Measurements from ENCODE around the gene ADA. TPM values are rescaled to one million over a fixed set of nuclear protein-coding genes. Genes with fewer than 3 reads are reported as not detected.

The ADA gene
- polyA plus RNA-seq, 3 donors, result 4.9 to 6.3 (median 5.2) TPM

DNA sequence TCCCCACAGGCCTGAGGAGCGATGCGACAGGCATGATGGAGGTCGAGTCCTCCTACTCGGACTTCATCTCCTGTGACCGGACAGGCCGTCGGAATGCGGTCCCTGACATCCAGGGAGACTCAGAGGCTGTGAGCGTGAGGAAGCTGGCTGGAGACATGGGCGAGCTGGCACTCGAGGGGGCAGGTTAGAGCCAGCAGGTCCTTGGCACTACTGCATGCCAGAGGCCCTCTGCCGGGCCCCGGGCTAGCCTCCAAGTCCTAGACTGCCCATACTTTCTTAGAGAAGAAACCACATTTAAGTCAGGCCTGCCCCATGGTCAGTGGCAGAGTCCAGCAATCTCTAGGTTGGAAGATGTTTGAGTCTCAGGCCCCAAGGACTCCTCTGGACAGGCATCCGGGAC lies 37.0 kb downstream of the ADA start:
- no peak for DNase-seq (ENCODE audit: extremely low read depth in 1 of 11, low read depth in 9 of 11, low spot score in 4 of 11)

DNA sequence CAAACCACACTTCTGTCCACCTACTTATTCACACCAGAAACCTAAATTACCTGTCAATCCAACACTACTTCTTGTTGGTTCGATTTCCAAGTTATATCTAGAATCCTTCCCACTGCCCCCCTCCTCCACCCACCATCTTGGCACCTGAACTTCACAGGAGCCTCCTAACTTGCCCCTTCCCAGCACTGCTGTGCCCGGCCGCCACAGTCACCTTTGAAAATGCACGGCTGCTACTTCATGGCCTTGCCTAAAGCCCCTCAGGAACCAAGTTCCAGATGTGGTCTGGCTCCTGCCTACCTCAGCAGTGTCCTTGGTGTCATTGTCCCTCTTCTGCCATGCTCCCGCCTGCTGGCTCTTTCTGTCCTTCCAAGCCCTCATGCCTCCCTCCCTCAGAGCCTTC lies 37.9 kb downstream of the ADA start:
- no peak for DNase-seq (ENCODE audit: extremely low read depth in 1 of 11, low read depth in 9 of 11, low spot score in 4 of 11)

DNA sequence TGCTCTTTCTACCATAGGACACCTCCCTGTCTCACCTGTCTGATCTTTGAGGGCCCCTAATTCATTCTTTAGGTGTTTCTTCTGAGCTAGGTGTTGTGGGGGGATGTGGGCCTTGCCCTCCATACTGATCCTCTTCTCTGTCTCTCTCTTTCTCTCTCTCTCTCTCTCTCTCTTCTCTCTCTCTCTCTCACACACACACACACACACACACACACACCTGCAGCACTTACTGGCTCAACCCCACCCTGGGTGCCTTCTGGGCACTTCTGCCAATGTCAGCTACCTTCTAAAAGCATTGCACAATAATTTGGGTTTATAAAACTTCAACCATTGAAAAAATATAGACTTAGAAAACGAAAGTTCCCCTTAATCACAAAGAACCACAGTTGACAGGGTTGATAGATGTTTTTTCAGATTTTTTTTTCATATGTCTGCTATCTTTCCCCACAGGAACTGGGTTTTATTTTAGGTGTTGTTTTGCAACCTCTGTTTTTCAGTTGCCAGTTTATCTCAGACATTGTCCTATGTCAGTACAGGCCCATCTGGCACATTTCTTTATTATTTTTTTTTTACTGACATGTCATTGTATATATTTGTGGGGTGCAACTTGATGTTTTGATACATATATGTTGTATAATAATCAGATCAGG lies 41.1 kb downstream of the ADA start:
- no peak for DNase-seq (ENCODE audit: extremely low read depth in 1 of 11, low read depth in 9 of 11, low spot score in 4 of 11)

DNA sequence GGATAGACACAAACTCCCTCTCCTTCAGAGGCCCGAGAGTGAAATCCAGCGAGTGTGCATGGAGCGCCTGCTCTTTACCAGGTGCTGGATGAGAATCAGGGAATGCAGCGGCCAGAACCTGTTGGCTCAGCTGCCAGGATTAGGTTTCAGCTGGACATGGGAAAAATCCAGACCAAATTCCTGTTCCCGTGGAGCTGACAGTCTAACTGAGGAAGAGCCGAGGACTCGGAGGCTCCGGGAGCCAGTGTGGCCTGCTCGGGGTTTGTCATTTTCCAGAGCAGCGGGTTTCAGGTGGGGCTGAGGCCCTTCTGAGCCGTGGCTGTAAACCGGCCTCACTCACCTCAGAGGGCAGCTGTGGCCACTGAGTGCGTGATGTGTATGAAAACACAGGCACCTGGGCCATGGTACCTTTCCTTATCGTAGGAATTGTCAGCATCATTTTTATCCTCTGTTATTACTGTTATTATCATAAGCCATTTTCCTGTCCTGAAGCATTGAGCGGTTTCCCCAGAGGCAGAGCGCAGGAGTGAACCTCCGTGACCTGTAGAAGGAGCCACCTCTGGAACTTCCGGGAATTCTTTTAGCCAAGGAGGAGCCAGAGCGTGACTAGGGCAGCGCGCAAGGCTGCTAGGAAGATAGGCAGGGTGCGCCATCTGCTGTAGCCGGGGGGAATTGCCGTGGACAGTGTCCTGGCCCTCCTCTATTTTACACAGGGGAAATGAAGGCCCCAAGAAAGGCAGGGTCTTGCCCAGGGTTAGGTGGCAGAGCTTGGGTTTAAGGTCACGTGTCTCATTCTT lies 41.8 kb downstream of the ADA start:
- peak; percentile 64 to 87 (median 78) for DNase-seq (ENCODE audit: extremely low read depth in 1 of 11, low read depth in 9 of 11, low spot score in 4 of 11)

DNA sequence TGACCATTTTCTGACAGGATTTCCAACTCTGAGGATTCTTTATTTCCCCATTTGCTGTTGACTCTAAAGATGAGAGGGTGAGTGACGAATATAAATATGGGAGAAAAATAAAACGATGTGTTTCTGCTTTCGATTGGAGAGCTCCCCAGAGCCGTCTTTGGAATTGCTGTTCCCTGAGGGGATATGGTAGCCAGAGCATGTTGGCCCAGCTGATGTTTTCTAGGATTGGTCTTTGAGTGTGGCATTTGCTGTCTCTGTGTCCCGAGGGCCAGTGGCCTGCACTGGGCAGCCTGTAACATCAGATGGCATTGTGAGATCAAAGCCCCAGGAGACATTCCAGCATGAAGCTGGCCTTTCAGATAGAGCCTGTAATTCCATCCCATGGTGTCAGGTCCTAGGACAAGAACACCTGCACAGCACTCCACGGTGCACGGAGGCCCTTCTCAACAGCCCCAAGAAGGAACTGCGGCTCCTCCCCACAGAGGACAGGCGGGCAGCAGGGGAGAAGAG lies 42.4 kb downstream of the ADA start:
- no peak for DNase-seq (ENCODE audit: extremely low read depth in 1 of 11, low read depth in 9 of 11, low spot score in 4 of 11)

DNA sequence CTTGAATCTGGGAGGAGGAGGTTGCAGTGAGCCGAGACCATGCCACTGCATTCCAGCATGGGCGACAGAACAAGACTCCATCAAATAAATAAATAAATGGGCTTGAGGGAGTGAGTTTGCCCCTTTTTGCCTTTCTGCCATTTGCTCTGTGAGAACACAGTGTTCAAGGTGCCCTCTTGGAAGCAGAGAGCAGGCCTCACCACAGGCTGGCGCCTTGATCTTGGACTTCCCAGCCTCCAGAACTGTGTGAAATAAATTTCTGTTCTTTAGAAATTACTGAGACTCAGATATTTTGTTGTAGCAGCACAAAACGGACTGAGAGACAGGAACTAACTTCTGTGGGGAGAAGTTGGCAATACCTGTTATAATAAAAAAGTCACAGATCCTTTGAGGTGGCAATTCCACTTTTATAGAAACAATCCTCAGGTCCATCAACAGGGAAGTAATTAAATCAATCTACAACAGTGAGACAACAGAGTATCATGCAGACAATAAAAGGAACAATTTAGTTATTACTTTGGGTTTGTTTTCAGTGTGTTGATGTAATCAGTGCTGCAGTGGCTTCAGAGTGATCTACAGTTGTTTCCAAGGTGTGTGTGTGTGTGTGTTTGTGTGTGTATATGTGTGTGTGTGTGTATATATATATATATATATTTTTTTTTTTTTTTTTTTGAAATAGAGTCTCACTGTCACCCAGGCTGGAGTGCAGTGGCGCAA lies 44.6 kb downstream of the ADA start:
- no peak for DNase-seq (ENCODE audit: extremely low read depth in 1 of 11, low read depth in 9 of 11, low spot score in 4 of 11)

DNA sequence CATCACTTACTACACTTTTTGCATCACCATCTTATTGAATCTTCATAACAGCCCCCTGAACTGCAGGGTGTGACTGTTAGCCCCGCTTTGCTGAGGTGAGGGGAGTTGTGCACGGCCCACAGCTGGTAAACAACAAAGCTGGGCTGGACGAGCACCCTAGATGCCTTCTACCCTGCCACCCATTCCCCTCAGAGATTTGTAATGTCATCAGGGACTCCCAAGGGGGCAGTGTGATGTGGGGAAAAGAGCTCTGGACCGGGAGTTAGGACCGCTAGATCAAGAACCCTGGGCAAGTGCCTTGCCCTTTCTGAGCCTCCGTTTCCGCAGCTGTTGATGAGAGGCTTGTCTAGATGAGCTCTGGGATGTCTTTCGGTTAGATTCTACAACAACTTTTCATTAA lies 48.2 kb downstream of the ADA start:
- DNase-seq (ENCODE audit: extremely low read depth in 1 of 11, low read depth in 9 of 11, low spot score in 4 of 11), result no peak

DNA sequence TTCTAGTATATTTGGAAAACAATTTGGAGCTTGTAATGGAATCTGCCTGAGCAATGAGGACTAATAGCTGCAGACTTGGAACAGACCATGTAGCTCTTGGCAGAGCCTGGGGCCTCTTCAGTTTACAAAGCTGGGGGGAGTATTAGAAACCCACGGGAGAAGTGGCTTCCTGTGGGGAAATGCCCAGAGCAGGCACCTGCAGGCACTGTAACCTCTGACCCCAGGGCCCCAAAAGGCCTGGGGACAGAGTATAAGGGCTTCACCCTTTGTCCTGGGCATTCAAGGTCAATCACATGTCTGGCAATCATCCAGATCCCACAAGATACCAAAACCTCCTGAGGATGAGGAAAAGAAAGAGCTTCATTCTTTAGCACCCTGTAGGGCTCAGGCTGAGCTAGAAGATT lies 49.7 kb downstream of the ADA start:
- peak in 9 of 11 donors; percentile 57 to 83 (median 67) for DNase-seq (ENCODE audit: extremely low read depth in 1 of 11, low read depth in 9 of 11, low spot score in 4 of 11)

DNA sequence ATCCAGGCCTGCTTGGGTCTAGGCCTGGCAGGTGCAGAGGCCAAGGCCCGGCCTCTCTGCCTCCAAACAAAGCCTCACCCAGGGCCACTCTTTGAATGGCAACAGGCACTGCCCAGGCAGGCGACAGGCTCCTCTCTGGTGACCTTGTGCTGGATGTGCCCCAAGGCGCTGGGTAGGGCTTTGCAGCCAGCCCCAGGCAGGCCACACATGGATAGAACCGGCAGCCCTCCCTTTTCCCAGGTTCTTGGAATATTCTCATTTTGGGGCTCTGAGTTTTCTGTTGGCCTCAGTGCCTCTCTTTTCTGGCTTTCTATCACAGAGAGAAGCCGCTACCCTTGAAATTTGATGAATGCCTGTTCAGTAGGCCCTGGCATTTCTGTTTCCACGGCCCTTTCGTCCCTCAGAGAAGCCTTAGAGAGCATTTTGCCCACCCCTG lies 50.2 kb downstream of the ADA start:
- DNase-seq (ENCODE audit: extremely low read depth in 1 of 11, low read depth in 9 of 11, low spot score in 4 of 11), result no peak

DNA sequence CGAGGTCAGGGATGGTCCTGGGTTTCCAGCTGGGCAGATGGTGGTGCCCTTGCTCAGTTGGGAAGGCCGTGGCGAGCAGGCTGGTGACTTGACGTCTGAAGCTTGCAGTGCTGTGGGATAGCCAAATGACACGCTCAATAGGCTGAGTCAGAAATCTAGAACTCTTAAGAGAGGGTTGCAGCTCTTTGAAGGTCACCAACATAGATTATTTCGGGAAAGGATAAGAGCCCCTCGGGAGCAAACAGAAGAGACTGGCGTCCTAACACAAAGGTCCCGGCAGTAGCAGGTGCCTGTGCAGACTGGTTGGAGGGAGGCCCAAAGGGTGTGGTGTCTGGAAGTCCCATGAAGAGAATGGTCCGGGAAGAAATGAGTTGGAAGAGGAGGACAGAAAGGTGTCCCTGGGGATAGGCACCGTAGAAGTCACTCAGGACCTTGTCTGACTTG lies 50.7 kb downstream of the ADA start:
- no peak for DNase-seq (ENCODE audit: extremely low read depth in 1 of 11, low read depth in 9 of 11, low spot score in 4 of 11)

DNA sequence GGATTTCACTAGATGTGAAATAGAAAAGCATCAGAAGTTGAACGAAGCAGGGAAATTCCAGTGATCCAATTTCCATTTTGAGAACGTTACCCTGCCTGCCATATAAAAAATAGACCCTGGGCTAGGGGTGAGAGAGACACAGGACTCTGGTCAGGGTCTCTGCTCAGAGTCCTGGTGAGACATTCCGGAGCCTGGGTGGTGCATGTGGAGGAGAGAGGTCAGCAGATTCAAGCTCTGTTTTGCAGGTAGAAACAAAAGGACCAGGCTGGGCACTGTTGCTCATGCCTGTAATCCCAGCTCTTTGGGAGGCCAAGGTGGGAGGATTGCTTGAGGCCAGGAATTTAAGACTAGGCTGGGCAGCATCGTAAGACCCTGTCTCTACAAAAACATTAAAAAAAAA lies 51.2 kb downstream of the ADA start:
- no peak for DNase-seq (ENCODE audit: extremely low read depth in 1 of 11, low read depth in 9 of 11, low spot score in 4 of 11)

DNA sequence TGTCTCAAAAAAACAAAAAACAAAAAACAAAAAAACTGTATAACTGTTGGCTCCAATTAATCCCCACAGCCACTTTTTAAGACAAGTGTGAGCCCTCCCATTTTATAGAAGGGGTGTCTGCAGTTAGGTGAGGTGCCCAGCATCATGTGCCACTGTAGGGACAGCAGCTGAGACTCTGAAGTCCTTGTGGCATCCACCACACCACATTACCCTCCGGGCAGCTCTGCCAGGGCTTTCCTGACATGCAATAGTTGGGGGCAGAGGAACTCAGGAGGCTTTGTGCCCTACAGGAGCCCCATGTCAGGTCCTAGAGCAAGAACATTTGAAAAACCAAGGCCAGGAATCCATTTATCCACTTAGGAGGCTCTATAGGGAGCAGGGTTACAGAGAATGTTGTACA lies 51.8 kb downstream of the ADA start:
- DNase-seq (ENCODE audit: extremely low read depth in 1 of 11, low read depth in 9 of 11, low spot score in 4 of 11), result no peak

DNA sequence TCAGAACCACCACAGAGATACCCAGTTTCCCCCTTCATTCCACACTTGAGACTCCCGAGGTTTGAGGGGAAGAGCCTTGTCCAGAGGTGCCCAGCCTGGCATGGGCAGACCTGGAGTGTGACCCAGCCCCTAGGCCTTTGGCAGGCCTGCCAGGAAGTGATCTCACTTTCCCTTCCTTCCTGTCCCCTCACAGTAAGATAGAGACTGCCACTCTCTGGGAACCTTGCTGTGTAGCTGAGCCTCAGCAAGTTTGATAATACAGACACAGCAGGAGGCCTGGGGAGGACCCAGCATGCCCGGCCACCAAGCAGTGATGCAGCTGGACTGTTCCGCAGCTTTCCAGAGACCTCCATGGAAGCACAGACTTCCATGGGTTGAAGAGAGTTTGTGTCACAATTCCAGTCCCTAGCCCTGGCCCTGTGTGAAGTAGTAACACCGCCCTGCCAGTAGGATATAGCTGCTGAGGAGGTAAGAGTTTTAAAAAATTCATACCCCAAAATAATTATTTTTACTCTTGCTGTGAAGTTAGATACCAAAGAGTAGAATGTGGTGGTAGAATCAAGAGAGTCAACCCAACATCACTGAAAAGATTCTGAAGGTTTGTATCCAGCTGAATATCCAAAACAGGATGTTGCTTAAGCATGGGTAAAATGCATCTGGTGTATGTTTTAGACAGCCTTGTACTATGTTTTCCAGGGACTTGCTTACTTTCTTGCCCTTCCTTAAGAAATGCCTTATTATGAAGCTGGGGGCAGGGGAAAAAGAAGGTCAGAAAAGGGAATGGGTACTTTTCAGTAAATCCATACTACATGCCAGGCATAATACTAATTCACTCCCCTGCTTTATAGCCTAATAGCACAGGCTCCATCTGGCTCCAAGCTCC lies 52.8 kb downstream of the ADA start:
- no peak for DNase-seq (ENCODE audit: extremely low read depth in 1 of 11, low read depth in 9 of 11, low spot score in 4 of 11)

DNA sequence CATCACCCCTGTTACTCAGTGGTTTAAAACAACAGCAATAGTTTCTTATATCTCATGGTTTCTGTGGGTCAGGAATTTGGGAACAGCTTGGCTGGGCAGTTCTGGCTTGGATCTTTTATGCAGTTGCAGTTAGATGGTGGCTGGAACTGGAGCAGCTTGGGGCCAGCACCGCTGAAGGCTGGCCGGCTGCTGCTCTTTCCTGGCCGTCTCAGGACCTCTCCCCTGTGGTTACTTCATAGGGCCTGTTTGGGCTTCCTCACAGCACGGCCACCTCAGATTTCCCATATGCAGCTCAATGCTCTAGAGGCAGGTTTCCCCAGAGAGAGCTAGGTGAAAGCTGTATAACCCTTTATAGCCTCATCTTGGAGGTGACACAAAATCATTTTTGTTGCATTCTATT lies 53.6 kb downstream of the ADA start:
- no peak for DNase-seq (ENCODE audit: extremely low read depth in 1 of 11, low read depth in 9 of 11, low spot score in 4 of 11)

DNA sequence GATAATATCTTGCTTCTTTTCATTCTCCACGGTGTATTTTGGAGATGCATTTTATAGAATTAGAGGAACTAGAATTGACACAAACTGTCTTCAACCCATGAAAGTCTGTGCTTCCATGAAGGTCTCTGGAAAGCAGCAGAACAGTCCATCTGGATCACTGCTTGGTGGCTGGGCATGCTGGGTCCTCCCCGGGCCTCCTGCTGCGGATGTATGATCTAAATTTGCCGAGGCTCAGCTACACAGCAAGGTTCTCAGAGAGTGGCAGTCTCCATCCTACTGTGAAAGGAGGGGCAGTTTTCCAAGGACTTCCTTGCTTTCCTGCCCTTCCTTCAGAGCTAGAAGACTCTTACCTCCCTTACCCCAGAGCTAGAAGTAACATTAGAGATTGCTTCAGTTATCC lies 54.0 kb downstream of the ADA start:
- no peak for DNase-seq (ENCODE audit: extremely low read depth in 1 of 11, low read depth in 9 of 11, low spot score in 4 of 11)

DNA sequence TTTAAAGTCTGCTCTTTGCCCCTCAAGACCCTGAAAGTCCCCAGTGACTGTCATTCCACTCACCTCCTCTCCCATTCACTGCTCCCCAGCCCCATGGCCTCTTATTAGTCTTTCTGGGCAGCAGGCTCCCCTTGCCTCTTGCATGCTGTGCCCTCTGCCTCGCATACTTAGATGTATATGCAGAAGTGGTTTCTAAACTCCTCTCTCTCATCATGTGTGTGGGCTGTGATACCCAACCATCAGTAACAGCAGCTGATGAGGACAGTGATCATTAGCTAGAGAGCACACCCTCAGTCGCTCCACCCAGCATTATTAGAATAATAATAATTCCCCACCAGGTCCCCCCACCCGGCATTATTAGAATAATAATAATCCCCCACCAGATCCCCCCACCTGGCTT lies 54.6 kb downstream of the ADA start:
- no peak for DNase-seq (ENCODE audit: extremely low read depth in 1 of 11, low read depth in 9 of 11, low spot score in 4 of 11)

DNA sequence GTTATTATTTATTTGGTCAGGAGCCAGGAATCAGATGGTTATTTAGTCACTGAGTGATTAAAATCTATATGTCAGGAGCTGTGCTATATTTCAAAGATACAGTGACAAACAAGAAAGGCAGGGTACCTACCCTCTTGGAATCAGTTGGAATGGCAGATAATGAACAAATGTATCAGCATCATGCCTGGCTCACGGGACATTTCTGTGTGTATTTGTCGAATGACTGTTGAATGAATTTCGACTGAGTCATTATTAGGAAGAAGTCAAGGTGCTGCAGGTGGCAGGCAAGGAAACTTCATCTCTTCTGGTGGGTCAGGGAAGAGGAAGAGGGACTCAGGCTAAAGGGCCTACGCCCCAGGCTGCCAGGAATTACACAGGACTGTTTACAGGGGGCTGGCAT lies 55.5 kb downstream of the ADA start:
- no peak for DNase-seq (ENCODE audit: extremely low read depth in 1 of 11, low read depth in 9 of 11, low spot score in 4 of 11)

DNA sequence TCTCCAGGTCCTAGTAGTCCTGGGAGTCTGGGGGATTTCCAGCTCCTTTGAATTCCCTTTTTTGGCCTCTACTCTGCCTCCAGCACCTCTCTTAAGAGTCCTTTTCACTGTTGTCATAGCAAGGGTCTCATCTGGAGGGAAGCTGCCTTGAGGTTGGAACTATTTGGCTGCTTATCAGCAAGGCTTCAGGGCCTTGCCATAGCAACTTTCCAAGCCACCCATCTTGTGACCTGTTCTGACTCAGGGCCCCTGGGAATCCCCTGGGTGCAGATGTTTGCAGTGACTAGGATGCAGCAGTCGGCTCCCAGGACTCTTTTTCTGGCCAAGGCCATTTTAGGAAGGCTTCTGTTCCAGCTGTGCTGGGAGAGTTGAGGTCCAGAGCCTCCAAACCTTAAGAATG lies 56.8 kb downstream of the ADA start:
- DNase-seq (ENCODE audit: extremely low read depth in 1 of 11, low read depth in 9 of 11, low spot score in 4 of 11), result no peak

DNA sequence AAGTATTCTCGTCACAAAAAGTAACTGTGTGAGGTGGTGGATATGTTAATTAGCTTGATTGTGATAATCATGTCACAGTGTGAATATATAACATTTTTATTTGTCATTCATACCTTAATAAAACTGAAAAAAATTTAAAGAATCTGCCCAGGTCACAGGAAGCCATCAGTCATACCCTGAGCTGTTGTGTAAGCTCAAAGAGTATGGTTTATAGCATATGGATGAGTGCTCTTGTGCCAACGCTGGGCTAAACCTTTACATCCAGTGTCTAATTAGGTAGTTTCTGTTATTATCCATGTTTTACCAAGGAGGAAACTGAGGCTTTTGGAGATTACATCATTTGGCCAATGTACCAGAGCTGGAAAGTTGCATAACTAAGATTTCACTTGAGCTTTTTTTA lies 57.7 kb downstream of the ADA start:
- no peak for DNase-seq (ENCODE audit: extremely low read depth in 1 of 11, low read depth in 9 of 11, low spot score in 4 of 11)

Data from renal cortex interstitium (tissue), 11 donors.